Measurements from ENCODE around the gene GPR157. TPM values are rescaled to one million over a fixed set of nuclear protein-coding genes. Genes with fewer than 3 reads are reported as not detected.

GPR157 gene
- polyA plus RNA-seq, 3 donors from 2014 or later: 0.36 to 0.41 TPM; not detected in 1

- Mint-ChIP-seq H3K27ac (no peak overlapping the region), H3K27me3 (ENCODE audit: low read depth in 3 of 3) (peaks cover 2 to 10% (median 5%) of the 10 kb centered on the region in 3 donors), H3K4me1 (peaks cover 5 to 9% of the 10 kb centered on the region in 2 donors), H3K36me3 (no peaks in the 10 kb centered on the region), H3K4me3 (no peak overlapping the region), H3K9me3 (no peaks in the 10 kb centered on the region)
- peak in 1 of 3 donors; percentile 34 for DNase-seq
Observed at GRCh38 chr1:9119745-9120144, 9.2 kb downstream of the GPR157 start.

- no peak for DNase-seq
- H3K9me3 Mint-ChIP-seq: no peaks in the 10 kb centered on the region
- no peak overlapping the region for H3K4me3 Mint-ChIP-seq
- H3K4me1 Mint-ChIP-seq: peaks cover 5 to 9% of the 10 kb centered on the region in 2 donors
- H3K27ac Mint-ChIP-seq: no peak overlapping the region
- no peaks in the 10 kb centered on the region for H3K36me3 Mint-ChIP-seq
- H3K27me3 Mint-ChIP-seq (ENCODE audit: low read depth in 3 of 3): peaks cover 2 to 7% (median 5%) of the 10 kb centered on the region in 3 donors
Observed at GRCh38 chr1:9118186-9118585, 10.7 kb downstream of the GPR157 start.

- Mint-ChIP-seq H3K36me3 (no peaks in the 10 kb centered on the region), H3K4me3 (no peak overlapping the region), H3K9me3 (no peaks in the 10 kb centered on the region), H3K4me1 (no peaks in the 10 kb centered on the region), H3K27ac (peak overlapping the region in 1 of 6 donors; percentile 50), H3K27me3 (ENCODE audit: low read depth in 3 of 3) (peaks cover 0 to 5% (median 3%) of the 10 kb centered on the region in 3 donors)
- DNase-seq: no peak
Observed at GRCh38 chr1:9115351-9116205, 13.3 kb downstream of the GPR157 start.

GRCh38 chr1:9112961-9113880 is 15.7 kb downstream of the GPR157 start:
- Mint-ChIP-seq H3K4me3 (no peak overlapping the region), H3K36me3 (no peaks in the 10 kb centered on the region), H3K27ac (no peak overlapping the region), H3K27me3 (ENCODE audit: low read depth in 3 of 3) (peaks cover 0 to 3% (median 1%) of the 10 kb centered on the region in 3 donors), H3K9me3 (no peaks in the 10 kb centered on the region), H3K4me1 (no peaks in the 10 kb centered on the region)
- no peak for DNase-seq

- H3K27me3 Mint-ChIP-seq (ENCODE audit: low read depth in 3 of 3): peaks cover 0 to 1% (median 0%) of the 10 kb centered on the region in 3 donors
- no peak overlapping the region for H3K4me3 Mint-ChIP-seq
- H3K36me3 Mint-ChIP-seq: no peaks in the 10 kb centered on the region
Observed at GRCh38 chr1:9111957-9112356, 16.9 kb downstream of the GPR157 start.

GRCh38 chr1:9111357-9111691 is 17.6 kb downstream of the GPR157 start:
- H3K27me3 Mint-ChIP-seq (ENCODE audit: low read depth in 3 of 3): peaks cover 0 to 1% (median 0%) of the 10 kb centered on the region in 3 donors
- no peaks in the 10 kb centered on the region for H3K9me3 Mint-ChIP-seq
- H3K4me3 Mint-ChIP-seq: no peak overlapping the region
- no peaks in the 10 kb centered on the region for H3K4me1 Mint-ChIP-seq
- no peak for DNase-seq
- no peak overlapping the region for H3K27ac Mint-ChIP-seq
- no peaks in the 10 kb centered on the region for H3K36me3 Mint-ChIP-seq

More at GRCh38 chr1:9111957-9112356, 16.9 kb downstream of the GPR157 start:
- Mint-ChIP-seq H3K4me1 (no peaks in the 10 kb centered on the region), H3K27ac (no peak overlapping the region), H3K9me3 (no peaks in the 10 kb centered on the region)
- no peak for DNase-seq

- DNase-seq: peak; percentile 61 to 66 (median 61)
- H3K9me3 Mint-ChIP-seq: no peaks in the 10 kb centered on the region
- H3K36me3 Mint-ChIP-seq: no peaks in the 10 kb centered on the region
- H3K27ac Mint-ChIP-seq: no peak overlapping the region
- H3K4me3 Mint-ChIP-seq: no peak overlapping the region
- peaks cover 0 to 1% (median 0%) of the 10 kb centered on the region in 3 donors for H3K27me3 Mint-ChIP-seq (ENCODE audit: low read depth in 3 of 3)
- H3K4me1 Mint-ChIP-seq: no peaks in the 10 kb centered on the region
Observed at GRCh38 chr1:9110669-9111356, 18.1 kb downstream of the GPR157 start.

GRCh38 chr1:9108056-9108665 is 20.7 kb downstream of the GPR157 start:
- H3K4me1 Mint-ChIP-seq: no peaks in the 10 kb centered on the region
- H3K36me3 Mint-ChIP-seq: no peaks in the 10 kb centered on the region
- H3K27ac Mint-ChIP-seq: no peak overlapping the region
- no peak overlapping the region for H3K4me3 Mint-ChIP-seq
- H3K9me3 Mint-ChIP-seq: no peaks in the 10 kb centered on the region
- DNase-seq: no peak
- H3K27me3 Mint-ChIP-seq (ENCODE audit: low read depth in 3 of 3): no peaks in the 10 kb centered on the region

GRCh38 chr1:9107136-9107535 is 21.8 kb downstream of the GPR157 start:
- Mint-ChIP-seq H3K9me3 (no peaks in the 10 kb centered on the region), H3K4me3 (no peak overlapping the region), H3K4me1 (no peaks in the 10 kb centered on the region), H3K27me3 (ENCODE audit: low read depth in 3 of 3) (no peaks in the 10 kb centered on the region), H3K36me3 (no peaks in the 10 kb centered on the region), H3K27ac (no peak overlapping the region)
- no peak for DNase-seq

- no peak overlapping the region for H3K27ac Mint-ChIP-seq
- H3K9me3 Mint-ChIP-seq: no peaks in the 10 kb centered on the region
- no peaks in the 10 kb centered on the region for H3K36me3 Mint-ChIP-seq
- H3K4me1 Mint-ChIP-seq: no peaks in the 10 kb centered on the region
- no peak overlapping the region for H3K4me3 Mint-ChIP-seq
- H3K27me3 Mint-ChIP-seq (ENCODE audit: low read depth in 3 of 3): no peaks in the 10 kb centered on the region
- no peak for DNase-seq
Observed at GRCh38 chr1:9106286-9106685, 22.6 kb downstream of the GPR157 start.

GRCh38 chr1:9105336-9105867 is 23.5 kb downstream of the GPR157 start:
- H3K9me3 Mint-ChIP-seq: no peaks in the 10 kb centered on the region

GRCh38 chr1:9101510-9102146 is 27.3 kb downstream of the GPR157 start:
- H3K4me3 Mint-ChIP-seq: no peak overlapping the region
- H3K9me3 Mint-ChIP-seq: no peaks in the 10 kb centered on the region
- no peaks in the 10 kb centered on the region for H3K36me3 Mint-ChIP-seq
- H3K27ac Mint-ChIP-seq: no peak overlapping the region
- peaks cover 0 to 1% (median 0%) of the 10 kb centered on the region in 3 donors for H3K27me3 Mint-ChIP-seq (ENCODE audit: low read depth in 3 of 3)
- no peaks in the 10 kb centered on the region for H3K4me1 Mint-ChIP-seq
- no peak for DNase-seq

More at GRCh38 chr1:9105336-9105867, 23.5 kb downstream of the GPR157 start:
- no peaks in the 10 kb centered on the region for H3K36me3 Mint-ChIP-seq
- DNase-seq: no peak
- H3K27me3 Mint-ChIP-seq (ENCODE audit: low read depth in 3 of 3): no peaks in the 10 kb centered on the region
- H3K27ac Mint-ChIP-seq: no peak overlapping the region
- no peaks in the 10 kb centered on the region for H3K4me1 Mint-ChIP-seq
- no peak overlapping the region for H3K4me3 Mint-ChIP-seq
